ENCODE data around the gene S1PR2.
A peak's percentile ranks its signal among the peaks of the same experiment; 100 is the strongest.
"Not testable (repeated sequence)": the region's sequence is repeated elsewhere in the genome, so short reads cannot be mapped to it uniquely, and the experiment has no call there.

The S1PR2 gene

DNA sequence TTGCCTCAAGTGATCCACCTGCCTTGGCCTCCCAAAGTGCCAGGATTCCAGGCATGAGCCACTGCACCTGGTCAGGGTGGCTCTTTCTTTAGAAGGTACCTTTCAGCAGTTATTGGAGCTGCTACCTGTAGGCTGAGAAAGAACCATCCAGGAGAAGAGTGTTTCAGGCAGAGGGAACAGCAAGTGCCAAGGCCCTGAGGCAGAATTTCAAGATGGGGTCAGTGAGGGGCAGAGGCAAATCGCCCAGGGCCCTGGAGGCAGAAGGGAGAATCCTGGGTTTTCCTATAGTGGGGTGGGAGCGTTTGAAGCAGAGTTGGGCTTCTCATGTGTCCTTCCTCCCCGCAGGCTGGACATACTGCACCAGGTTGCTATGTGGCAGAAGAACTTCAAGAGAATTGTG lies 23.1 kb upstream of the S1PR2 start:
- DNase-seq (ENCODE audit: low read depth) = no peak

DNA sequence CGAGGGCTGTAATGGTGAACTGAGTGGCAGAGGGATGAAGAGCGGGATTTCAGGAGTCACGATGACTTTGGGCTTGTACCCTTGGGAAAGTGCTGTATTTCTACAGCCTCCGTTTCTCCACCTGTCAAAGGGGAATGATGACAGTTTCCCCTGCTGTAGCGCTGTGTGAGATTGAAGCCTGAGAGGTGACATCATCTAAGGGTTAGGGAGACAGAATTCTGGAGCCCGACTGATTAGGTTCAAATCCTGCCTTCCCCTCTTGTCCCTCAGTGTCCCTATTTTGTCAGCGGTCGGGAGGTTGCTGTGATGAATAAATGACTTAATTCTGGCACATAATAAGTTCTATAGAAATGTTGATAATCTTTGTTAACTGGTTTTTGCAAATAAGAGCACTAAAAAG lies 21.6 kb upstream of the S1PR2 start:
- no peak for DNase-seq (ENCODE audit: low read depth)

DNA sequence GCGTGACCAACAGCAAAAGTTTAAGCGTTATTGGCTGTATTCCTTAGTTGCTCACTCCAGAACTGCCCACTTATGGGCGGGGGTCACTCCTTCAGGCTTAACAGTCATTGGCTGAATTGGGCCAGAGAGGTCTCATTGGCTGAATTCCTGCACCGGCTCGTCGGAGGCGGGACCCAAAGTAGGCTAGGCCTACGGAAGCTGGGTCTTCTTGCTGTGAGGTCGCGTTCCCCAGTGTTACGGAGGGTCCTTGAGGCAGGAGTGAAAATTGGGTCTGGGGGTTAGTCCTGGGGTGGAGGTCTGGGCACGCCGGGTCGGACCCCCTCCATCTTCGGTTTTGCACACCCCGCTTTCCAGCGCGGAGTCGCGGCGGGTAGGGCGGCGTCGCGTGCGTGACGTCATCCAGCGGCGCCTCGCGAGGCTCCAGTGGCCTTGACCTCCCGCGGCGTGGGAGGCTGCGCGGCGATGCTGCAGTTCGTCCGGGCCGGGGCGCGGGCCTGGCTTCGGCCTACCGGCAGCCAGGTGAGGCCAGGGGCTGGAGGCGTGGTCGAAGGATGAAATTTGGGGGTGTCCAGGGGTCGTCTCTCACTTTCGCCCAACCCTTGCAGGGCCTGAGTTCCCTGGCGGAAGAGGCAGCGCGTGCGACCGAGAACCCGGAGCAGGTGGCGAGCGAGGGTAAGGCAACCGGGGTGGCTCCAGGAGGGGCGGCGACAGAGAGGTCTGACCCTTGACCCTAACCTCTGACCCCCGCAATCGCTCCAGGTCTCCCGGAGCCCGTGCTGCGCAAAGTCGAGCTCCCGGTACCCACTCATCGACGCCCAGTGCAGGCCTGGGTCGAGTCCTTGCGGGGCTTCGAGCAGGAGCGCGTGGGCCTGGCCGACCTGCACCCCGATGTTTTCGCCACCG lies 20.9 kb upstream of the S1PR2 start, which contains the start of gene MRPL4:
Gene MRPL4 (plus strand): TSS at position 423 of the 903 bp plus-strand sequence. CDS start 40 bp downstream, at position 463.
- peak; percentile 94 for DNase-seq (ENCODE audit: low read depth)

DNA sequence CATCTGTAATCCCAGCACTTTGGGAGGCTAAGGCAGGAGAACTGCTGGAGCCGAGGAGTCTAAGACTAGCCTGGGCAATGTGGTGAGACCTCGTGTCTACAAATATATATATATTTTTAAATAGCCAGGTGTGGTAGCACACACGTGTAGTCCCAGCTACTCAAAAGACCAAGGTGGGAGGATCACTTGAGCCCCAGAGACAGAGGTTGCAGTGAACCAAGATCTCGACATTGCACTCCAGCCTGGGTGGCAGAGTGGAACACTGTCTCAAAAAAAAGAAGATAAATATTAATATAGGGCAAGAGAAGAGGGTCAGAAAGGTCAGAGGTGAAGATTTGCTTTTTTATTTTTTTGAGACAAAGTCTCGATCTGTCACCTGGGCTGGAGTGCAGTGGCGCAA lies 15.4 kb upstream of the S1PR2 start:
- no peak for DNase-seq (ENCODE audit: low read depth)

DNA sequence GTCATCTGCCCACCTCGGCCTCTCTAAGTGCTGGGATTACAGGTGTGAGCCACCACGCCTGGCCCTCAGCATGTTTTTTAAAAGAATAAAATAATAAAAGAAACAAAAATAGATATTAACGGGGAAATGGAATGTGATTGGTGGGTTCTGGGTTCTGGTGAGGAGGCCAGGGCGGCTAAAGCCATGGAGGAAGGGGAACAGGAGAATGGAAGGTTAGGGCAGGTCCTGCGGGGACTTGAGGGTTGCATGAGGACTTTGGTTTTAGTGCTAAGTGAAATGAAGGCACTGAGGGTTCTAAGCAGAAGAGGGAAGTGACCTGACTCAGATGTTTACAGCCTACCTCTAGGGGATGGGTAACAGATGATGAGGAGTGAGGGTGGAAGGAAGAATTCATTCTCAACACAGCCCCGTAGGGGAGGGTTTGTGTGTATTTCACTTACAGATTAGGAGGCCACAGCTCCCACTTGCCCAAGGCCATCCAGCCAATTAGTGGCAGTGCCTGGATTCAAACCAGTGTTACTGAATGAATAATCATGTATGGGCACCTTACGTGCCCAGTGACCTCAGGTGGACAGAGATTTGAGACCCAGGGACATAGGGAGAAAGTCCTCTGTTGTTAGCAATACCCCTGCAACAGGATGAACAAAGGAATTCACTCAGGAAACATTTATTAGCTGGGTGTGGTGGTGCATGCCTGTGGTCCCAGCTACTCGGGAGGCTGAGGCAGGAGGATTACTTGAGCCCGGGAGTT lies 14.2 kb upstream of the S1PR2 start:
- DNase-seq (ENCODE audit: low read depth) = no peak

DNA sequence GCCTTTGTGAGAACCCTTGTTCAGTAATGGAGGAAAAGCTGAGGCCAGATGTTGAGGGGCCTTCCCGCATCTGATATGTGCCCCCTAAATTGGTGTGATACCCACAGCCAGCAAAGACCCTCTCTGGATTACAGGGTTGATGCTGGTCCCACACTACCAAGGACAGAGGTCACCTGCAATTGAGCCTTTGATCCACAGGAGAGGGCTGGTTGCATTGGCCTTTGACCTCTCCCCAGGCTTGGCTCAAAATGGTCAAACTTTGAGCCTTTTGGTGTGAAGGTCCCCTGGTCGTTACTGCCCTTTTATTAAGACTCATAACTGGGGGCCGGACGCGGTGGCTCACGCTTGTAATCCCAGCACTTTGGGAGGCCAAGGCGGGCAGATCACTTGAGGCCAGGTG lies 12.5 kb upstream of the S1PR2 start:
- DNase-seq (ENCODE audit: low read depth) = no peak

DNA sequence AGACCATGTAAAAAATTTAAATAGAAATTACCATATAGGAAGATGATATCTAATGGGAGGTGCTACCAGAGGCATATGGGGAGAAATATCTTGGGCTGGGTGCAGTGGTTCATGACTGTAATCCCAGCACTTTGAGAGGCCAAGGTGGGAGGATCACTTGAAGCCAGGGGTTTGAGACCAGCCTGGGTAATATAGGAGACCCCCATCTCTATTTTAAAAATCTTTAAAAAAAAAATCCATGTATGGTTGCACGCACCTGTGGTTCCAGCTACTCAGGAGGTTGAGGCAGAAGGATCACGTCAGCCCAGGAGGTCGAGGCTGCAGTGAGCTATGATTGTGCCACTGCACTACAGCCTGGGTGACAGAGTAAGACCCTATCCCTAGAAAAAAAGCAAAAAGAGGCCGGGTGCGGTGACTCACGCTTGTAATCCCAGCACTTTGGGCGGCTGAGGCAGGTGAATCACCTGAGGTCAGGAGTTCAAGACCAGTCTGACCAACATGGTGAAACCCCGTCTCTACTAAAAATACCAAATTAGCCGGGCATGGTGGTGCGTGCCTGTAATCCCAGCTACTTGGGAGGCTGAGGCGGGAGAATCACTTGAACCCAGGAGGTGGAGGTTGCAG lies 10.8 kb upstream of the S1PR2 start:
- DNase-seq (ENCODE audit: low read depth) = not testable (repeated sequence)

DNA sequence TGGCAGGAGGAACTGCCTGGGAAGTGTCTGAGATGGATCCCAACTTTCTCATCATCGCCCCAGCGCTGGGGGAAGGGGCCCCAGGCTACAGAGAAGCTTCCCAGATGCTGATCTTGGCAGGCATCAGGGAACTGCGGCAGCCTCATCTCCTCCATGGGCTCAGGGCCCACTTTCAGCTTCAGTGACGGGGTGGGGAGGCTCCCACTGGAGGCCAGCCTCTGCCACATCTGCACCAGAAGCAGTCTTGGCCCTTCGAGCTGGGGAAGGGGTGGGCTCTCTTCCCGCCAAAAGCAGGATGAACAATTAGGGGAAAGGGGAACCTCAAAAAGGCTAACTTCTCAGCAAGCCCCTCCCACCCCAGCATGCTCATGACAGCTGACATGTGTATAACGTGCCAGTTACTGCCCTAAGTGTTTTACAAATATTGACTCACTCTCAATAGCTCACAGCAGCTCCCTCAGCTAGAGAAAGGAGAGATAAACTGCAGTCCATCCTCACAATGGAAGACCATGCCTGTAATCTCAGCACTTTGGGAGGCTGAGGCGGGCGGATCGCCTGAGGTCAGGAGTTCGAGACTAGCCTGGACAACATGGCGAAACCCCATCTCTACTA lies 7.1 kb upstream of the S1PR2 start:
- DNase-seq (ENCODE audit: low read depth) = no peak

DNA sequence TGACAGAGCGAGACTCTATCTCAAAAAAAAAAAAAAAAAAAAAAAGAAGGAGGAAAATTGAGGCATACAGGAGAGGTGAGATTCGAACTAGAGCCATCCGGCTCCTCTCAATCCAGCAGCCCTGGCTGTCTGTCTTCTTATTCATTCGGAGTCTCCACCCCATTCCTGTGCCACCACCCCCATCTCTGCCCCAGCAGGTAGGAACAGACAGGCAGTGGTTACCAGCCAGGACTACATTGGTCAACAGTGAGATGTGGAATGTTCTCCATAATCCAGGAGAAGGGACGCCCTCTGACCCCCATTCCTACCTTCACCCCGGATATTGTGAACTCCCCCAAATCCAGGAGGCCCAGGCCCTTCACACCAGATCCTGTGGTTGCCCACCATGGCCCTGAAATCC lies 6.6 kb upstream of the S1PR2 start:
- no peak for DNase-seq (ENCODE audit: low read depth)

DNA sequence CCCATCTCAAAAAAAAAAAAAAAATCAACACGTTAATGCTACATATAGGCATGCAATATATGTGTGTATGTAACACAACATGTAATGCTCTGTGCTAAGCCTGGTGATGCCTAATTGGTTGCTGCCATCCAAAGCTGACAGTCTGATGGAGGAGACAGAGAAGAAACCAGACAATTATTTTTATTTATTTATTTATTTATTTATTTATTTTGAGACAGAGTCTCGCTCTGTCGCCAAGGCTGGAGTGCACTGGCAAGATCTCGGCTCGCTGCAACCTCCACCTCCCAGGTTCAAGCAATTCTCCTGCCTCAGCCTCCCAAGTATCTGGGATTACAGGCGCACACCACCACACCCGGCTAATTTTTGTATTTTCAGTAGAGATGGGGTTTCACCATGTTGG lies 4.3 kb upstream of the S1PR2 start:
- DNase-seq (ENCODE audit: low read depth) = not testable (repeated sequence)

DNA sequence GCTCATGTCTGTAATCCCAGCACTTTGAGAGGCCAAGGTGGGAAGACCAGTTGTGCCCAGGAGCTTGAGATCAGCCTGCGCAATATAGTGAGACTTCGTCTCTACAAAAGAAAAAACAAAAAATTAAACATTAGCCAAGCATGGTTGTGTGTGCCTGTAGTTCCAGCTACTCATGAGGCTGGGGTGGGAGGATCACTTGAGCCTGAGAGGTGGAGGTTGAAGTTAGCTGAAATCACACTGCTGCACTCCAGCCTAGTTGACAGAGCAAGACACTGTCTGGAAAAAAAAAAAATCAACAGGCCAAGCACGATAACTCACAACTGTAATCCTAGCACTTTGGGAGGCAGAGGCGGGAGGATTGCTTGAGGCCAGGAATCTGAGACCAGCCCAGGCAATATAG lies 3.9 kb upstream of the S1PR2 start:
- no peak for DNase-seq (ENCODE audit: low read depth)

DNA sequence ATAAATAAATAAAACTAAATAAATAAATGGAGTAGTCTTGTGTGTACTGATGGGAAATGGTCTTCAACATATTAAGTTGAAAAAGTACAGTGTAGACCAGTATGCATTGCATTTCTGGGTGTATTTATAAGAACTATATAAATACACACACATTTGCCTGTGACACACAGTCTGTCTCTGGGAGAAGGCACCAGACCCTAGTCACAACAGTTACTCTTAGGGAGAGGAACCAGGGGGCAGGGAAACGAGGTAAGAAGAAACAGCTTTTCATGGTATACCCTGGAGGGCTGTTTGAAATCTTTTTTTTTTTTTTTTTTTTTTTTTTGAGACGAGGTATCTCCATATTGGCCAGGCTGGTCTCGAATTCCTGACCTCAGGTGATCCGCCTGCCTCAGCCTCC lies 2.8 kb upstream of the S1PR2 start:
- DNase-seq (ENCODE audit: low read depth) = no peak

DNA sequence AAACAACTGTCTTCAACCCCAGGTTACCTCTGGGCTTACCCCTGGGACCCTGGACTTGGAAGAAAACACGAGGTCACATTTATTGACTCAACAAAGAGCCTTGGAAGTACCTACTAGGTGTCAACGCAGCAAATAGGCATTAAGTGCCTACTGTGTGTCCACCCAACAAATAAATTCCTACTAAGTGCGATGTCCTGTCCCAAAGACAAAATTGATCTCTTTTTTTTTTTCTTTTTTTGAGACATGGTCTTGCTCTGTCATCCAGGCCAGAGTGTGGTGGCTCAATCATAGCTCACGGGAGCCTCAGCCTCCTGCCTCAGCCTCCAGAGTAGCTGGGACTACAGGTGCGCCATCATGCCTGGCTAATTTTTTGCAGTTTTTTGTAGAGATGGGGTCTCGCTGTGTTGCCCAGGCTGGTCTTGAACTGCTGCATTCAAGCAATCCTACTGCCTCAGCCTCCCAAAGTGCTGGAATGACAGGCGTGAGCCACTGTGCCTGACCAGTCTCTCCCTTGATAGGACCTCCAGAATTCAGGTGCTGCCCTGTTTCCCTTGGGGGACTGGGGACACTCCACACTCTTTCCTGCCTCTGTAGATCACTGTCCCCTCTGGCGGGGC lies 589 bp upstream of the S1PR2 start:
- no peak for DNase-seq (ENCODE audit: low read depth)

DNA sequence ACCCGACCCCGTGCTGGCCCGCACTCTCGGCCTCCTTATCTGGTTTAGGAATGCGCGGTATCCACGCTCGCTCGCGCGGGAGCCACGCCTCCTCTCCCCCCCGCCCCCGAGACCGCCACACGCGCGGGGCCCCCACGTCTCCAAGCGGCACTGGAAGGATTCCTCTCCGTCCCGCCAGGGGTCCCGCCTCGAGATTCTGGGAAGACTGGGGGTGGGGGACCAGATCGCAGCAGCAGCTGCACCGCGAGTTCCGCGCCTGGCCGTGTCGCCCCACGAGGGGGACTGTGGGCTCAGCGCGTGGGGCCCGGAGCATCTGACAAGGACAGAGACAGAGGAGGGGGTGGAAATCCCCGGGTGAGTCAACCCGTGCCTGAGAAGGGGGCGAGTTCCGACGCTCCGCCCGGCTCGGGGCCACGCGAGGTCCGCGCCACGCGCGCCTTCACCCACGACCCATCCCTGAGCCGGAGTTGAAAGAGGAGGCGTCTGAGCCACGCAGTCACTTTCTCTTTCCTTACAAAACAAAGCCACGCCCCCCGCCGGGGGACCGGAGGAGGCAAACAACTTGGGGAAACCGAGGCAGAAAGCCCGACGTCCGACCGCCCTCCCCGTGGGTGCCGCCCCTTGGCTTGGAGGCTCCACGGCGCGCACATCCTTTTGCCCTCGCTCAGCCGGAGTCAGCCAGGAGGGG lies 814 bp downstream of the S1PR2 start:
- DNase-seq (ENCODE audit: low read depth) = peak; percentile 44

DNA sequence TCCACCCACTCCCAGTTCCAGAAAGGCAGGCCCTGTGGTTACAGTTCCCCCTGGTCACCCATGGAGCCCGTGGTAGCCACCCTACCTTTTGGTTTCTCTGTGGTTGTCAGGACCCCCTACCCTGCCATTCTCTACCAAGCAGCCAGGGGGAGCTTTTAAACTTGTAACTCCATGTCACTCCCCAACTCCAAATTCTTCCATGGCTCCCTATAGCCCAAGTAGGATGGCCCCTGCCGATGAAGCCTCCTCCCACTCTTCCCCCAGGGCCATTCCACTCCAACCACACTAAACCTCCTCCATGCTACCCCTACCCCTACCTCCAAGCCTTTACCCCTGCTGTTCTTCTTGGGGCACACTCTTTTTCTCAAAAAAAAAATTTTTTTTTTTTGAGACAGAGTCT lies 2.2 kb downstream of the S1PR2 start:
- DNase-seq (ENCODE audit: low read depth) = no peak

DNA sequence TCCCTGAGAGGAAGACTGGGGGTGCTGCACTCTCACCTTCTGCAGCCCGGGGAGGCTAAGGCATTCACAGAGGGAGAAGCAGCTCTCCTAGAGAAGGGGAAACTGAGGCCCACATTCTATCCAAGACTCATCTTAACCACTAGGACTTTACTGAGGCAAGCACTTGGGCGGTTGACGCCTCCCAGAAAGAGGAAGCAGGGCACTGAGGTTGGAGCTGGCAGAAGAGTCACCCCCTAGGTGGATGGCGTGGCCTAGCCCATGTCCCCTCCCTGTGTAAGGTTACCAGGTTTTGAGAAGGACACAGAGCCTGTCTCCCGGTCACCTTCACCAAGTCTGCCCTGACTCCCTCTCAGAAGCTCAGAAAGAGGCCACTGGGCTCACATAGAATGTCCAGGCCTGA lies 2.7 kb downstream of the S1PR2 start:
- no peak for DNase-seq (ENCODE audit: low read depth)

DNA sequence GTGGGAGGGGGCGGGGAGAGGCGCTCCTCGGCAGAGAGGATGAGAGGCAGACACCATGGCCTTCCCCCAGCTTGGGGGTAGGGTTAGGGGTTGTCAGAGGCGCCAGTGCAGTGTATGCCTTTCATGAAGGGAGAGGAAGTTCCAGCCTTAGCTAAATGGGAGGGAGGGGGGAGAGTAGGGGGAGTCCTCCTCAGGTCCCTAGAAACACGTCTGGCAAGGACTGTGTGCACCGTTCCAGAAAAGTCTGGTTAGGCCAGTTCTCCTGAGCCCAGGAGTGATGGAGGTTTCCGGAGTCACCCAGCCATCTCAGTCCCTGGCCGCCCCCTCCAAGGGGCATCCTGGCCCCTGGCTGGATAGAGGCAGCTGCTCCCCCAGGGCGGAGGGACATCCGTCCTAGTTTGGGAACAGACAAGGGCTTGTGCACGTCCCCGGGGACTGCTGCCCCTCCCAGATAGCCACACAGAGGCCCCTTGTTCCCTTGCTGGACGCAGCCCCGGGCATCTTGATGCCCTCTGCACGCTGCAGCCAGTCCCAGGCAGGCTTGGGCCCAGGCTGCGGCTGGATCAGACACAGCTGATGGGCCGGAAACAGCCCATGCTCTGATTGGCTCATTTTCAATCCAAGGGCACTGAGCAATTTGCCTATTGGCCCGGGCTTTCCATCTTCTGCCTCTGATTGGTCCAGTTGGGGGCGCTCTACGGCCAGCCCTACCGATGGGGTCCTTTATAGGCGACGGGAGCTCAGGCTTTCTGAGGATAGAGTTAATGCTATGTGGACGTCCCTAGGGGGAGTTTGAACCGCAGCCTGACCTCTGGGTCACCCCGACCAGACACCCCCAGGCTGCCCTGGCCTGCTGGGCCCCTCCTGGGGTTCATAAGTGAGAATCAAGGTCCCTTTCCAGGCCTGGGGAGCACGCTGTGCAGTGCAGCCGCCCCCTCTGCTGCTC lies 3.8 kb downstream of the S1PR2 start:
- no peak for DNase-seq (ENCODE audit: low read depth)

DNA sequence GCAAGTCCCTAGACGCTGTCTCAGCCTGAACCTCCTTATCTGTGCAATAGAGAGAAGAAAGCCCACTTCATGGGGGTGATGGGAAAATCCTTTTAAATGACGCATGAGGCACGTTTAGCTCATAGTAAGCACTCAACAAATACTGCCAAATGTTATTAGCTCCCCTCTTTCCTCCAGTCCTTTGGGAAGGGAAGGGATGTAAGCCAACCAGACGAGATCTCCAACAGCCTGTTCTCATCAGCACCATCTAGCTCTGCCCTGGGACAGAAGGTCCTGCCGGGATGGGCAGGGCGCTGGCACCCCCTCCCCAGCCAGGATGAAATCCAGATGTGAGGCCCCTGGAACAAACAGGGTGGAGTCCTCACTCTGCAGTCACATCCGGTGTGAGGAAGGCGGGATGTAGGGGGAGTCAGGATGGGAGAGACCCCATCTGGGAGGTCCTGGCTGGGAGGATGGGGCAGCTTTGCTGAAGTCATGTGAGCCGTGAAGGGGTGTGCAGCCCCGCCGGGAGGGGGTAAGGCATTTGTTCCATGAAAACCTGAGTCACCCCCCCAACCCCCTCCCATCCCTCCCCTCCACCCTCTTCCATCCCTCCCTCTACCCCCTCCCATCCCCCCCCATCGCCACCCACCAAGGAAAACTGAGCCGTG lies 4.6 kb downstream of the S1PR2 start:
- DNase-seq (ENCODE audit: low read depth) = no peak

DNA sequence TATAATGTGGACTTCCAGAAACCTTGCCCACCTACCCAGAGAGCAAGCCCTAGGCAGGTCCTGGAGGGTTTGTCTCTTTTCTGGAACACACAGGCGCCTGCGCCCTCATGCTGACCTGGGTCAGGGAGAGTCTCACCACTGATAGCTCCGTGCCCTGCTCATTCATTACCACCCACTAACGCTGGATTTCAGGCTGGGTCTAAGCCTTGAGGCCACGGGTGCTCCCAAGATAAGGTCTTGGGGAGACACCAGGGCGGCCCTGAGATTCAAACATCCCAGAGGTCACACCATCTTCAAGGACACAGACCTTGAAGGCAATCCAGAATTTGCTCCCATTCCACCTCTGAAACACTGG lies 5.1 kb downstream of the S1PR2 start:
- DNase-seq (ENCODE audit: low read depth) = no peak

DNA sequence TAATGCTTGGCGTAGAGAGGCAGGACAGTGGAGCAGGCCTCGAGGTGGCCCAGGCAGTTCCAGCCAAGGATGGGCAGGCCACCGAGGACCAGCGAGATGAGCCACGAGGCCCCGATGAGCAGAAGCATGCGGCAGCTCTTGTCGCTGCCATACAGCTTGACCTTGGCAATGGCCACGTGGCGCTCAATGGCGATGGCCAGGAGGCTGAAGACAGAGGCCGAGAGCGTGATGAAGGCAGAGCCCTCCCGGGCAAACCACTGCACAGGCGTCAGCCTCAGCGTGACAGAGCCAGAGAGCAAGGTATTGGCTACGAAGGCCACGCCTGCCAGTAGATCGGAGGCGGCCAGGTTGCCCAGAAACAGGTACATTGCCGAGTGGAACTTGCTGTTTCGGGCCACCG lies 6.8 kb downstream of the S1PR2 start:
- no peak for DNase-seq (ENCODE audit: low read depth)

Measured in activated T-cell treated with anti-CD3 and anti-CD28 coated beads for 24 hours (primary cell).